Retinal pigment epithelial cell (primary cell): ENCODE results near the gene C10orf90.

Experiments
- DNase-seq: peaks from one replicate; pipeline ENCODE4 v3.0.0-alpha.2; 2010; ENCODE audit warnings: low read depth
- H3K4me3 ChIP-seq: 2 replicates; pipeline ENCODE4 v1.5.1; 2011; ENCODE audit warnings: mild to moderate bottlenecking, low read length, control low read depth, moderate library complexity
- TF ChIP-seq, protein P1 (sequence below): conservative IDR thresholded peaks from 2 replicates; pipeline ENCODE4 v1.5.1; 2011; ENCODE audit warnings: low read depth, low read length, control low read depth, inconsistent platforms

C10orf90 gene

DNA sequence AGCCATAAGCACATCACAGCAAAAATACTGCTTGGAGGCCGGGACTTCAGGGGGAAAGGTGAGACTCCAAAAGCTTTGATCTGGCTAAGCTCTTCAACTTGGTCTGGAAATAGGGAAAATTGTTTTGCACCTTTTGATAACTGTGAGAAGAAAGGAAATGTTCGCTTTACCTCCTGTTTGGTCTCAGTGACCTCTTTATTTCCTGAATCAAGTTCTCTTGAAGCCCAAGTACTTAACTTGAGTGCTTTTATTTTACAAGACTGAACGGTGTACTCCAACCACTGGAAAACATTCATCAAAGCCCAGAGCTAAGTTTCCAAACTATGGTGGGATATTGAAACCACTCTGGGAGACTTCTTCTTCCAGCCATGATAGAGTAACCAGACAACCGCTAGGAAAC lies 5.3 kb downstream of the C10orf90 start:
- no peak for DNase-seq
- TF ChIP-seq, protein P1, sequence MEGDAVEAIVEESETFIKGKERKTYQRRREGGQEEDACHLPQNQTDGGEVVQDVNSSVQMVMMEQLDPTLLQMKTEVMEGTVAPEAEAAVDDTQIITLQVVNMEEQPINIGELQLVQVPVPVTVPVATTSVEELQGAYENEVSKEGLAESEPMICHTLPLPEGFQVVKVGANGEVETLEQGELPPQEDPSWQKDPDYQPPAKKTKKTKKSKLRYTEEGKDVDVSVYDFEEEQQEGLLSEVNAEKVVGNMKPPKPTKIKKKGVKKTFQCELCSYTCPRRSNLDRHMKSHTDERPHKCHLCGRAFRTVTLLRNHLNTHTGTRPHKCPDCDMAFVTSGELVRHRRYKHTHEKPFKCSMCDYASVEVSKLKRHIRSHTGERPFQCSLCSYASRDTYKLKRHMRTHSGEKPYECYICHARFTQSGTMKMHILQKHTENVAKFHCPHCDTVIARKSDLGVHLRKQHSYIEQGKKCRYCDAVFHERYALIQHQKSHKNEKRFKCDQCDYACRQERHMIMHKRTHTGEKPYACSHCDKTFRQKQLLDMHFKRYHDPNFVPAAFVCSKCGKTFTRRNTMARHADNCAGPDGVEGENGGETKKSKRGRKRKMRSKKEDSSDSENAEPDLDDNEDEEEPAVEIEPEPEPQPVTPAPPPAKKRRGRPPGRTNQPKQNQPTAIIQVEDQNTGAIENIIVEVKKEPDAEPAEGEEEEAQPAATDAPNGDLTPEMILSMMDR: no peak
- no peak overlapping the region for H3K4me3 ChIP-seq

DNA sequence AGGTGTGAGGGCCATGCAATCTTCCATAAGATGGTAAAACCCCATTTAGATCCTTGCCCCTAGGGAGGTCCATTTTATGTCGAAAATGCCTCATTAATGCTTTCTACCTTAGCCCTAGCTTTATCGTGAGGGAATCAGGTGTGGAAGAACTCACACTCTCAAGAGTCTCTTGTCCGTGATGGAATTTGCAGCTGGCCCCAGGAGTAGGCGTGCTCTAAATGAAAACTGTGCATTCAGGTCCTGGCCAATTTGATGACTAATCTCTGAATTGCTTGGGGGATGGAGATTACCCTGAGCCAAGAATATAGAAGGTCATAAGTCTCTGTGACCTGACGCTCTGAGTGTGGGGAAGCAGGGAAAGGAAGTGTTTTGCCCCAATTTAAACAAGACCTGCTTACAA lies 6.6 kb downstream of the C10orf90 start:
- TF ChIP-seq, protein P1: no peak
- H3K4me3 ChIP-seq: no peak overlapping the region
- no peak for DNase-seq

DNA sequence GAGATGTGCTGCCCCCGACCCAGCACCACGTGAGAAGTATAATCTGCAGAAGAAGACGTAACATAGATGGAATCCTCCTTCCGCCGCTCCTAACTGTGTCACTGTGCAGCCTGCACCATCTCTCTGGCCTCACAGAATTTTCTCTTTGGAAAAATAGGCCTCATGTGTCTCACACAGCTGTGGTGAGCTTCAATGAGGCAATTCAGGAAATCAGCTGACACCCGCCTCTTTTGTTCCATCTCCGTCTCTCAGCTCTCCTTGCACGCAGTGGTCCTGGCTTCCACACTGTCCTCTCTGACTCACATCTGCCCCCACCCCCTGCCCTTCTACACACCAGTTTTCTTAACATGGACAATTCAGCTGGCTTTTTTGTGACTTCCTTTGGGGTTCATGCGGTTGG lies 7.2 kb downstream of the C10orf90 start:
- no peak overlapping the region for H3K4me3 ChIP-seq
- TF ChIP-seq, protein P1: no peak
- no peak for DNase-seq

DNA sequence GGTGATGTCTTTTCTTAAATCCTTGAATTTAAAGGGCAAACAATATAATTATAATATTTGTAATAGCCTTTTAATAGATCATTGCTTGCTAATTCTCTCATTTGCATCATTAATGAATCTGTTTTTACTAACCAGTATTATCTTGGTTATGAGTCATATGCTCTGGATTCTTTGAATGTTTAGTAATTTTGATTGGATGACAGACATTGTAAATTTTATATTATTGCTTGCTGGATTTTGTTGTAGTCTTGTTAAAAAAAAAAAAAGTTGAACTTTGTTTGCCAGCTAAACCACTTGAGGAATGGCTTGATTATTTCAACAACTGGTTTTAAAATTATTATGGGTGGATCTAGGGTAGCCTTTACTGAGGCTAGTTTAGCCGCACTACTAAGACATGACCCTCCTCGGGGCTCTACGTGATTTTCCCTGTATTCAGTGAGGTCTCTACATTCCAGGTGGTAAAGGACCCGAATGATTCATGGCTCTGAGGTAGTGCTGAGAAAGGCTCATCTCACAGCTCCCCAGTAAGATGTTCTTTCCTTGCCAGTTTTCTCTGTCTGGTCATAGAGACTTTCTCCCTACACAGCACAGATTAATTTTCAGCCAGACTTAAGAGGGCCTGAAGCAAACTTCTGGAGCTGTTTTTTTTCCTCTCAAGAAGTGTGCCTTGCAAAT lies 8.5 kb downstream of the C10orf90 start:
- H3K4me3 ChIP-seq: no peak overlapping the region
- TF ChIP-seq, protein P1: no peak
- no peak for DNase-seq

DNA sequence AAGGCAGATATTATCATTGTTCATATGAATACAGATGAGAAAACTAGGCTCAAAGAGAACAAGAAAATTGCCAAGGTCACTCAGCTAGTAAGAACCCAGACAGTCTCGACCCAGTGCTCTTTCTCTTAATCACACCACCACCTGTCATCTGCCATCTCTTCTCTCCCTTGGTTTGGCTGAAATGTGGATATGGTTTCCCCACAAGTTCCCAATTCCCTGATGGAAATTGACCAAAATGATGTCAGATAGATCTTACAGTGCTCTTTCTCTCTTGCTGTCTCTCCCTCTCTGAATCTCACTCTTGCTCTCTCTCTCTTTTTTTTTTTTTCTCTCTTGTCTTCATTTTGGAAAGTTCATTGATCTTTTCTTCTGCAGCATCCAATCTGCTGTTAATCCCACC lies 9.1 kb downstream of the C10orf90 start:
- TF ChIP-seq, protein P1: no peak
- DNase-seq: no peak
- no peak overlapping the region for H3K4me3 ChIP-seq

DNA sequence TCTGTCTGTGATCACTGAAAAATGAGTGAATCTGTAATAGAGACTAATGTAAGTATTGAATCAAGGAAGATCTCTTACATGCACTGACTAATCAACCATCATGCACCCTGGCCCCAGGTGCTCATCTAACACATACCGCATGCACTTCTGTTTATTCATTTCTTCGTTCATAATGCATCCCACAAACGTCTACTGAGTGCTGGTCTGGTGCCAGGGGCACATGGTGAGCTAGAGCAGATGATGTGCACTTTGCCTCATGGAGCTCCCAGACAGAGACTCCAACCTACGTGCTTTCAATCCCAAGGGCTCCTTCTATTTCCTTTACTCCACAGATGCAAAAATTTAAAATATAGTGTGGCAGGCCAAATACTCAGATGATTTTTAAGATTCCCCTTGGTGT lies 10.7 kb downstream of the C10orf90 start:
- DNase-seq: no peak
- TF ChIP-seq, protein P1: no peak
- H3K4me3 ChIP-seq: no peak overlapping the region

DNA sequence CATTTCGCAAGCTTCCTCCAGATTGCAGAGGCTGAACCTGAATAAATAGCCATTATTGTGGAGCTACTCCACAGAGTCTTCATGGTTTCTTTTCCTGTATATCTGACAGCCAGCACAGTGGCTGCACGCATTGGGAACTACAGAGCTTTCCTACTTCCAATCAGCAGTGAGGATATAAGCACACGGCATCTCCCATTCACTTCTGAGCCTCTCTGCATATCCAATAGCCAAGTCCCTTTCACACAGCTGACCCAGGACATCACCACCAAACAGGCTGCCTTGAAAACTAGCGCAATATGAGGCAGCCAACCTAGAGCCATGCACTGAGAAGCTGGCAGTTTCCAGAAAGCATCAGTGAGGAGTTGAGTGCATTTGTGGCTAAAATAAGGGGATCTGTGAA lies 11.6 kb downstream of the C10orf90 start:
- TF ChIP-seq, protein P1: no peak
- no peak overlapping the region for H3K4me3 ChIP-seq
- no peak for DNase-seq
